A549 (cell line): ENCODE measurements around the gene HBE1. TPM values are rescaled to one million over a fixed set of nuclear protein-coding genes. Genes with fewer than 3 reads are reported as not detected.

Source experiments
- ATAC-seq, 2 experiments: fragments of 200-7000 bp in 1 of 2; fragments of >200 bp in 1 of 2; cut with Nextera tagmentation in 1 of 2; cut with Tn5 transposase in 1 of 2; 3 replicates each; pipeline versions ENCODE4 v1.8.0 to v1.9.1; 2018 to 2020; ENCODE audit warnings: mild to moderate bottlenecking in 1 of 2, moderate library complexity in 1 of 2
- CTCF ChIA-PET: fragments of 300-600 bp; sonication (Branson Sonifier 250); formaldehyde crosslinking; extraction: SDS; loops from one replicate; lab custom pipeline; 2021; ENCODE audit warnings: antibody characterized with exemption, inconsistent platforms; lab: Yijun Ruan, JAX
- POLR2A ChIA-PET: fragments of 350-600 bp; formaldehyde crosslinking; extraction: SDS; loops from one replicate; lab custom pipeline; 2021; ENCODE audit warnings: antibody characterized with exemption, inconsistent platforms; lab: Yijun Ruan, JAX
- DNase-seq, 2 experiments: peaks; one replicate each; pipeline versions ENCODE4 v3.0.0 to v3.0.0-alpha.2; 2011 to 2016; ENCODE audit warnings: low read depth in 1 of 2, low spot score in 1 of 2
- FAIRE-seq: peaks from 2 replicates; lab custom pipeline; 2011; peaks lifted over from hg19 to GRCh38; lab: Jason Lieb, UNC
- H3K27ac ChIP-seq, 2 experiments: fragments of >200 bp; sonication (Bioruptor Twin); formaldehyde crosslinking; 3 replicates each; pipeline ENCODE4 v1.5.1; 2016 to 2017
- H3K4me1 ChIP-seq: fragments of >200 bp; sonication (Bioruptor Twin); formaldehyde crosslinking; 3 replicates; pipeline ENCODE4 v1.6.1; 2016
- H3K4me2 ChIP-seq: fragments of >200 bp; sonication (Bioruptor Twin); formaldehyde crosslinking; 3 replicates; pipeline ENCODE4 v1.6.1; 2016
- H3K4me3 ChIP-seq: fragments of >200 bp; sonication (Bioruptor Twin); formaldehyde crosslinking; 3 replicates; pipeline ENCODE4 v1.5.1; 2016
- H3K9me3 ChIP-seq: fragments of >200 bp; sonication (Bioruptor Twin); formaldehyde crosslinking; 3 replicates; pipeline ENCODE4 v1.6.1; 2016
- CBX2 ChIP-seq: fragments of 200-600 bp; sonication (generic); IDR thresholded peaks from 2 replicates; pipeline ENCODE4 v1.6.1; 2016; ENCODE audit warnings: low read depth, mild to moderate bottlenecking, borderline replicate concordance
- CBX8 ChIP-seq: fragments of 200-600 bp; sonication (generic); IDR thresholded peaks from 2 replicates; pipeline ENCODE4 v1.6.1; 2016
- EHMT2 ChIP-seq: fragments of 200-600 bp; sonication (generic); IDR thresholded peaks from 2 replicates; pipeline ENCODE4 v1.6.1; 2016; ENCODE audit warnings: antibody characterized with exemption, low read depth, mild to moderate bottlenecking, moderate library complexity
- GATA3 ChIP-seq: IDR thresholded peaks from 2 replicates; pipeline ENCODE4 v1.6.1; 2012; ENCODE audit warnings: borderline replicate concordance
- HOXB5 ChIP-seq: fragments of 250-450 bp; sonication (Bioruptor Pico); IDR thresholded peaks from 2 replicates; pipeline ENCODE4 v1.5.0; 2020; ENCODE audit warnings: mild to moderate bottlenecking, moderate library complexity
- JUN ChIP-seq, 2 experiments: fragments of >200 bp; sonication (Bioruptor Twin); formaldehyde crosslinking; IDR thresholded peaks; 2 replicates in 1 of 2; 3 replicates in 1 of 2; pipeline ENCODE4 v1.6.1; 2016 to 2017
- KDM1A ChIP-seq: fragments of 200-600 bp; sonication (generic); IDR thresholded peaks from 2 replicates; pipeline ENCODE4 v1.6.1; 2016; ENCODE audit warnings: low read depth, mild to moderate bottlenecking
- MAZ ChIP-seq: fragments of 150-350 bp; IDR thresholded peaks from 2 replicates; pipeline ENCODE4 v1.6.1; 2014; ENCODE audit warnings: antibody characterized with exemption, low read depth, low read length, borderline replicate concordance
- MYC ChIP-seq: IDR thresholded peaks from 2 replicates; pipeline ENCODE4 v1.6.1; 2012; ENCODE audit warnings: mild to moderate bottlenecking, inconsistent platforms, low read length, improper control_type of control experiment, borderline replicate concordance
- NFE2L2 ChIP-seq: fragments of 150-350 bp; conservative IDR thresholded peaks from 2 replicates; pipeline ENCODE4 v1.6.1; 2014; ENCODE audit warnings: low read length
- NPAS2 ChIP-seq: fragments of 250-450 bp; sonication (Bioruptor Pico); IDR thresholded peaks from 2 replicates; pipeline ENCODE4 v1.8.0; 2022; ENCODE audit warnings: mild to moderate bottlenecking, moderate library complexity, borderline replicate concordance
- RAD21 ChIP-seq, 2 experiments: fragments of >200 bp in 1 of 2; sonication (Bioruptor Twin) in 1 of 2; formaldehyde crosslinking in 1 of 2; IDR thresholded peaks in 1 of 2; conservative IDR thresholded peaks in 1 of 2; 2 replicates in 1 of 2; 3 replicates in 1 of 2; pipeline ENCODE4 v1.6.1; 2012 to 2018; ENCODE audit warnings: inconsistent platforms in 1 of 2
- RNF2 ChIP-seq: fragments of 200-600 bp; sonication (generic); IDR thresholded peaks from 2 replicates; pipeline ENCODE4 v1.6.1; 2016; ENCODE audit warnings: low read depth, mild to moderate bottlenecking, antibody characterized with exemption, moderate library complexity, borderline replicate concordance
- SMC3 ChIP-seq: fragments of >200 bp; sonication (Bioruptor Twin); formaldehyde crosslinking; IDR thresholded peaks from 3 replicates; pipeline ENCODE4 v1.6.1; 2018; ENCODE audit warnings: inconsistent platforms
- TP53 ChIP-seq: fragments of 250-450 bp; sonication (Bioruptor Pico); IDR thresholded peaks from 2 replicates; pipeline ENCODE4 v1.5.0; 2021; ENCODE audit warnings: mild to moderate bottlenecking, moderate library complexity
- ZNF302 ChIP-seq: fragments of 250-450 bp; sonication (Bioruptor Pico); IDR thresholded peaks from 2 replicates; pipeline ENCODE4 v1.9.0; 2021; ENCODE audit warnings: inconsistent platforms, mild to moderate bottlenecking, moderate library complexity
- WGBS: methylation state at CpG from one replicate; pipeline ENCODE4 v1.1.6; 2017; ENCODE audit errors: missing lambda C conversion rate; 5-methylcytosine and 5-hydroxymethylcytosine counted together
- polyA plus RNA-seq, 4 experiments: library from polyadenylated mRNA; depleted of rRNA in 3 of 4; stranded (reverse); fragments of >200 nt; fragmentation: RNase III in 1 of 4; extraction: RNeasy Plus Mini Kit Qiagen cat#74134 plus additional on column Dnase treatment in 1 of 4; gene quantifications; 2 replicates in 3 of 4; 3 replicates in 1 of 4; pipeline ENCODE4 v1.2.3, GENCODE V29; 2011 to 2017
- TF ChIP-seq, protein P1 (sequence below): fragments of >200 bp; sonication (Bioruptor Twin); formaldehyde crosslinking; IDR thresholded peaks from 2 replicates; pipeline ENCODE4 v1.6.1; 2016
- TF ChIP-seq, protein P2 (sequence below): fragments of >200 bp; sonication (Bioruptor Twin); formaldehyde crosslinking; IDR thresholded peaks from 3 replicates; pipeline ENCODE4 v1.6.1; 2016
- TF ChIP-seq, protein P3 (sequence below): fragments of 250-450 bp; sonication (Bioruptor Pico); IDR thresholded peaks from 2 replicates; pipeline ENCODE4 v1.5.0; 2020; ENCODE audit warnings: low read depth, mild to moderate bottlenecking, moderate library complexity
- TF ChIP-seq, protein P4 (sequence below): fragments of 250-450 bp; sonication (Bioruptor Pico); IDR thresholded peaks from 2 replicates; pipeline ENCODE4 v1.5.0; 2021; ENCODE audit warnings: mild to moderate bottlenecking, moderate library complexity, borderline replicate concordance
- TF ChIP-seq, protein P5 (sequence below): fragments of >200 bp; sonication (Bioruptor Twin); formaldehyde crosslinking; IDR thresholded peaks from 3 replicates; pipeline ENCODE4 v1.5.1; 2016

Gene HBE1
- polyA plus RNA-seq, 2 of the 4 experiments (the other 2 are of a cell fraction) = 0.32 TPM; not detected in 1

DNA sequence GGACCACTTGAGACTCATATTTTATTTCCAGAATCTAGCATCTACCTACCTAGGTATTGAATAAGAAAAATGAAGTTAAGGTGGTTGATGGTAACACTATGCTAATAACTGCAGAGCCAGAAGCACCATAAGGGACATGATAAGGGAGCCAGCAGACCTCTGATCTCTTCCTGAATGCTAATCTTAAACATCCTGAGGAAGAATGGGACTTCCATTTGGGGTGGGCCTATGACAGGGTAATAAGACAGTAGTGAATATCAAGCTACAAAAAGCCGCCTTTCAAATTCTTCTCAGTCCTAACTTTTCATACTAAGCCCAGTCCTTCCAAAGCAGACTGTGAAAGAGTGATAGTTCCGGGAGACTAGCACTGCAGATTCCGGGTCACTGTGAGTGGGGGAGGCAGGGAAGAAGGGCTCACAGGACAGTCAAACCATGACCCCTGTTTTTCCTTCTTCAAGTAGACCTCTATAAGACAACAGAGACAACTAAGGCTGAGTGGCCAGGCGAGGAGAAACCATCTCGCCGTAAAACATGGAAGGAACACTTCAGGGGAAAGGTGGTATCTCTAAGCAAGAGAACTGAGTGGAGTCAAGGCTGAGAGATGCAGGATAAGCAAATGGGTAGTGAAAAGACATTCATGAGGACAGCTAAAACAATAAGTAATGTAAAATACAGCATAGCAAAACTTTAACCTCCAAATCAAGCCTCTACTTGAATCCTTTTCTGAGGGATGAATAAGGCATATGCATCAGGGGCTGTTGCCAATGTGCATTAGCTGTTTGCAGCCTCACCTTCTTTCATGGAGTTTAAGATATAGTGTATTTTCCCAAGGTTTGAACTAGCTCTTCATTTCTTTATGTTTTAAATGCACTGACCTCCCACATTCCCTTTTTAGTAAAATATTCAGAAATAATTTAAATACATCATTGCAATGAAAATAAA, 44.9 kb downstream of the HBE1 start:
- FAIRE-seq = no peak
- CTCF ChIA-PET = no interaction called here
- no peak overlapping the region for H3K4me3 ChIP-seq
- no peak overlapping the region for H3K27ac ChIP-seq
- no peaks in the 10 kb centered on the region for H3K4me1 ChIP-seq
- no peaks in the 10 kb centered on the region for H3K9me3 ChIP-seq
- no peak for ATAC-seq
- TF ChIP-seq HOXB5 (CRISPR knock-in tag) = no peak
- TF ChIP-seq, protein P1, sequence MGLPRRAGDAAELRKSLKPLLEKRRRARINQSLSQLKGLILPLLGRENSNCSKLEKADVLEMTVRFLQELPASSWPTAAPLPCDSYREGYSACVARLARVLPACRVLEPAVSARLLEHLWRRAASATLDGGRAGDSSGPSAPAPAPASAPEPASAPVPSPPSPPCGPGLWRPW = no peak
- TF ChIP-seq MYC = no peak
- TF ChIP-seq KDM1A = no peak
- no peak for TF ChIP-seq RAD21 (conservative IDR thresholded peaks at IDR 0.05 in 1 of 2, IDR thresholded peaks at IDR 0.05 in 1 of 2)
- TF ChIP-seq CBX8 = no peak
- TF ChIP-seq, protein P2, sequence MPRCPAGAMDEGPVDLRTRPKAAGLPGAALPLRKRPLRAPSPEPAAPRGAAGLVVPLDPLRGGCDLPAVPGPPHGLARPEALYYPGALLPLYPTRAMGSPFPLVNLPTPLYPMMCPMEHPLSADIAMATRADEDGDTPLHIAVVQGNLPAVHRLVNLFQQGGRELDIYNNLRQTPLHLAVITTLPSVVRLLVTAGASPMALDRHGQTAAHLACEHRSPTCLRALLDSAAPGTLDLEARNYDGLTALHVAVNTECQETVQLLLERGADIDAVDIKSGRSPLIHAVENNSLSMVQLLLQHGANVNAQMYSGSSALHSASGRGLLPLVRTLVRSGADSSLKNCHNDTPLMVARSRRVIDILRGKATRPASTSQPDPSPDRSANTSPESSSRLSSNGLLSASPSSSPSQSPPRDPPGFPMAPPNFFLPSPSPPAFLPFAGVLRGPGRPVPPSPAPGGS = no peak
- TF ChIP-seq, protein P3, sequence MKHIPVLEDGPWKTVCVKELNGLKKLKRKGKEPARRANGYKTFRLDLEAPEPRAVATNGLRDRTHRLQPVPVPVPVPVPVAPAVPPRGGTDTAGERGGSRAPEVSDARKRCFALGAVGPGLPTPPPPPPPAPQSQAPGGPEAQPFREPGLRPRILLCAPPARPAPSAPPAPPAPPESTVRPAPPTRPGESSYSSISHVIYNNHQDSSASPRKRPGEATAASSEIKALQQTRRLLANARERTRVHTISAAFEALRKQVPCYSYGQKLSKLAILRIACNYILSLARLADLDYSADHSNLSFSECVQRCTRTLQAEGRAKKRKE (CRISPR knock-in tag) = no peak
- no peak for TF ChIP-seq ZNF302
- no peak for TF ChIP-seq CBX2
- TF ChIP-seq, protein P4, sequence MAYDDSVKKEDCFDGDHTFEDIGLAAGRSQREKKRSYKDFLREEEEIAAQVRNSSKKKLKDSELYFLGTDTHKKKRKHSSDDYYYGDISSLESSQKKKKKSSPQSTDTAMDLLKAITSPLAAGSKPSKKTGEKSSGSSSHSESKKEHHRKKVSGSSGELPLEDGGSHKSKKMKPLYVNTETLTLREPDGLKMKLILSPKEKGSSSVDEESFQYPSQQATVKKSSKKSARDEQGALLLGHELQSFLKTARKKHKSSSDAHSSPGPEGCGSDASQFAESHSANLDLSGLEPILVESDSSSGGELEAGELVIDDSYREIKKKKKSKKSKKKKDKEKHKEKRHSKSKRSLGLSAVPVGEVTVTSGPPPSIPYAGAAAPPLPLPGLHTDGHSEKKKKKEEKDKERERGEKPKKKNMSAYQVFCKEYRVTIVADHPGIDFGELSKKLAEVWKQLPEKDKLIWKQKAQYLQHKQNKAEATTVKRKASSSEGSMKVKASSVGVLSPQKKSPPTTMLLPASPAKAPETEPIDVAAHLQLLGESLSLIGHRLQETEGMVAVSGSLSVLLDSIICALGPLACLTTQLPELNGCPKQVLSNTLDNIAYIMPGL (CRISPR knock-in tag) = no peak
- TF ChIP-seq EHMT2 = no peak
- no peak for TF ChIP-seq MAZ
- TF ChIP-seq TP53 (CRISPR knock-in tag) = no peak
- POLR2A ChIA-PET = no interaction called here
- no peak overlapping the region for H3K4me2 ChIP-seq
- 46% methylated on average over 6 of the region's 6 CpGs for WGBS
- no peak for DNase-seq

DNA sequence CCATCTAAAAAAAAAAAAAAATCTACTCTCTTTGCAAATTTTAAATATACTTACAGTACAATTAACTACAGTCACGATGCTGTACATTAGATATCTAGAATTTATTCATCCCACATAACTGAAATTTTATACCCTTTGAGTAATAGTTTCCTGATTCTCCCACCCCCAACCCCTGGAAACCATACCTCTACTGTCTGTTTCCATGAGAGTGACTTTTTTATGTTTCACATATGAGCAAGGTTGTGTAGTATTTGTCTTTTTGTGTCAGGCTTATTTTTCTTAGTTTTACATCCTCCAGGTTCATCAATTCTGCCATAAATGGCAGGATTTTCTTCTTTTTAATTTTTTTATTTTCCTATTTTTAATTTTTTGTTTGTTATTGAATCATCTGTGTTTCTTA, 46.1 kb downstream of the HBE1 start:
- DNase-seq (no peak), FAIRE-seq (no peak), ATAC-seq (no peak)
- H3K4me1 ChIP-seq = no peaks in the 10 kb centered on the region
- TF ChIP-seq JUN (IDR thresholded peaks at IDR 0.05) (no peak), NPAS2 (CRISPR knock-in tag) (no peak), RNF2 (no peak), GATA3 (no peak), NFE2L2 (no peak), SMC3 (no peak)
- TF ChIP-seq, protein P5, sequence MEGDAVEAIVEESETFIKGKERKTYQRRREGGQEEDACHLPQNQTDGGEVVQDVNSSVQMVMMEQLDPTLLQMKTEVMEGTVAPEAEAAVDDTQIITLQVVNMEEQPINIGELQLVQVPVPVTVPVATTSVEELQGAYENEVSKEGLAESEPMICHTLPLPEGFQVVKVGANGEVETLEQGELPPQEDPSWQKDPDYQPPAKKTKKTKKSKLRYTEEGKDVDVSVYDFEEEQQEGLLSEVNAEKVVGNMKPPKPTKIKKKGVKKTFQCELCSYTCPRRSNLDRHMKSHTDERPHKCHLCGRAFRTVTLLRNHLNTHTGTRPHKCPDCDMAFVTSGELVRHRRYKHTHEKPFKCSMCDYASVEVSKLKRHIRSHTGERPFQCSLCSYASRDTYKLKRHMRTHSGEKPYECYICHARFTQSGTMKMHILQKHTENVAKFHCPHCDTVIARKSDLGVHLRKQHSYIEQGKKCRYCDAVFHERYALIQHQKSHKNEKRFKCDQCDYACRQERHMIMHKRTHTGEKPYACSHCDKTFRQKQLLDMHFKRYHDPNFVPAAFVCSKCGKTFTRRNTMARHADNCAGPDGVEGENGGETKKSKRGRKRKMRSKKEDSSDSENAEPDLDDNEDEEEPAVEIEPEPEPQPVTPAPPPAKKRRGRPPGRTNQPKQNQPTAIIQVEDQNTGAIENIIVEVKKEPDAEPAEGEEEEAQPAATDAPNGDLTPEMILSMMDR = no peak
- H3K4me3 ChIP-seq = no peak overlapping the region
- no peaks in the 10 kb centered on the region for H3K9me3 ChIP-seq
- ChIA-PET POLR2A (no interaction called here), CTCF (no interaction called here)
- H3K4me2 ChIP-seq = no peak overlapping the region
- H3K27ac ChIP-seq = no peak overlapping the region
- 23% methylated on average over 1 of the region's 1 CpG for WGBS
